H9 (cell line): ENCODE data around the gene GPHN. TPM values are rescaled to one million over a fixed set of nuclear protein-coding genes. Genes with fewer than 3 reads are reported as not detected.

Source experiments
- DNase-seq: peaks from one replicate; pipeline ENCODE4 v3.0.0-alpha.2; 2017
- H2AFZ ChIP-seq: one replicate; pipeline ENCODE4 v1.6.1; 2013; ENCODE audit warnings: mild to moderate bottlenecking, low read length, control low read depth, moderate library complexity
- H2AK5ac ChIP-seq: 2 replicates; pipeline ENCODE4 v1.6.1; 2013; ENCODE audit warnings: low read length, control low read depth, mixed read lengths; ENCODE audit not compliant: insufficient read length
- H2BK120ac ChIP-seq: one replicate; pipeline ENCODE4 v1.6.1; 2013; ENCODE audit warnings: low read depth, mild to moderate bottlenecking, low read length, control low read depth, inconsistent platforms; ENCODE audit not compliant: poor library complexity, severe bottlenecking
- H2BK12ac ChIP-seq: 2 replicates; pipeline ENCODE4 v1.6.1; 2013; ENCODE audit warnings: low read length, control low read depth, mixed read lengths, low read depth; ENCODE audit not compliant: insufficient read length
- H2BK15ac ChIP-seq: 2 replicates; pipeline ENCODE4 v1.6.1; 2013; ENCODE audit warnings: low read depth, low read length, control low read depth
- H2BK20ac ChIP-seq: one replicate; pipeline ENCODE4 v1.6.1; 2013; ENCODE audit warnings: low read depth, mild to moderate bottlenecking, low read length, control low read depth, inconsistent platforms; ENCODE audit not compliant: poor library complexity, severe bottlenecking
- H2BK5ac ChIP-seq: 2 replicates; pipeline ENCODE4 v1.6.1; 2013; ENCODE audit warnings: low read length, control low read depth, mixed read lengths; ENCODE audit not compliant: insufficient read length
- H3K14ac ChIP-seq: 2 replicates; pipeline ENCODE4 v1.6.1; 2013; ENCODE audit warnings: low read length, control low read depth; ENCODE audit not compliant: insufficient read depth
- H3K18ac ChIP-seq: 2 replicates; pipeline ENCODE4 v1.6.1; 2013; ENCODE audit warnings: low read depth, mild to moderate bottlenecking, mixed read lengths, low read length, control low read depth; ENCODE audit not compliant: insufficient read length
- H3K23ac ChIP-seq: 2 replicates; pipeline ENCODE4 v1.6.1; 2013; ENCODE audit warnings: low read length, control low read depth, mixed read lengths, low read depth; ENCODE audit not compliant: insufficient read length
- H3K23me2 ChIP-seq: 2 replicates; pipeline ENCODE4 v1.6.1; 2013; ENCODE audit warnings: low read depth, mild to moderate bottlenecking, mixed read lengths, low read length, control low read depth; ENCODE audit not compliant: insufficient read length, poor library complexity, severe bottlenecking
- H3K27ac ChIP-seq: 2 replicates; pipeline ENCODE4 v1.5.1; 2013; ENCODE audit warnings: low read length, control low read depth, mixed read lengths, low read depth; ENCODE audit not compliant: insufficient read length
- H3K27me3 ChIP-seq: 2 replicates; pipeline ENCODE4 v1.6.1; 2013; ENCODE audit warnings: low read length, control low read depth, inconsistent platforms; ENCODE audit not compliant: insufficient read depth
- H3K4ac ChIP-seq: 2 replicates; pipeline ENCODE4 v1.6.1; 2013; ENCODE audit warnings: low read depth, mild to moderate bottlenecking, control low read depth, inconsistent platforms, low read length, moderate library complexity
- H3K4me1 ChIP-seq: 2 replicates; pipeline ENCODE4 v1.6.1; 2013; ENCODE audit warnings: low read length, control low read depth, inconsistent platforms; ENCODE audit not compliant: insufficient read depth
- H3K4me2 ChIP-seq: 2 replicates; pipeline ENCODE4 v1.6.1; 2013; ENCODE audit warnings: low read length, control low read depth, mixed read lengths; ENCODE audit not compliant: insufficient read length, insufficient read depth
- H3K56ac ChIP-seq: 2 replicates; pipeline ENCODE4 v1.6.1; 2013; ENCODE audit warnings: low read depth, mild to moderate bottlenecking, mixed read lengths, low read length, control low read depth; ENCODE audit not compliant: insufficient read length
- H3K79me1 ChIP-seq: 2 replicates; pipeline ENCODE4 v1.6.1; 2013; ENCODE audit warnings: low read depth, mild to moderate bottlenecking, moderate library complexity, low read length, control low read depth, inconsistent platforms; ENCODE audit not compliant: insufficient read depth, poor library complexity, severe bottlenecking
- H3K79me2 ChIP-seq: 2 replicates; pipeline ENCODE4 v1.6.1; 2013; ENCODE audit warnings: low read length, control low read depth, inconsistent platforms; ENCODE audit not compliant: insufficient read depth
- H3K9ac ChIP-seq: 2 replicates; pipeline ENCODE4 v1.6.1; 2013; ENCODE audit warnings: low read length, control low read depth, mixed read lengths; ENCODE audit not compliant: insufficient read length; ENCODE audit errors: extremely low read depth
- H3K9me3 ChIP-seq: one replicate; pipeline ENCODE4 v1.6.1; 2013; ENCODE audit warnings: low read depth, low read length, inconsistent platforms; ENCODE audit not compliant: control insufficient read depth
- H3T11ph ChIP-seq: one replicate; pipeline ENCODE4 v1.6.1; 2013; ENCODE audit warnings: mild to moderate bottlenecking, low read length, control low read depth, inconsistent platforms
- H4K20me1 ChIP-seq: one replicate; pipeline ENCODE4 v1.6.1; 2013; ENCODE audit not compliant: control insufficient read depth, insufficient read length, insufficient read depth
- H4K5ac ChIP-seq: 2 replicates; pipeline ENCODE4 v1.6.1; 2013; ENCODE audit warnings: low read depth, mild to moderate bottlenecking, mixed read lengths, low read length, control low read depth; ENCODE audit not compliant: insufficient read length
- H4K8ac ChIP-seq: replicated peaks from 2 replicates; pipeline ENCODE4 v1.6.1; 2013; ENCODE audit warnings: low read length, control low read depth, mixed read lengths, low read depth; ENCODE audit not compliant: insufficient read length
- H4K91ac ChIP-seq: 2 replicates; pipeline ENCODE4 v1.6.1; 2013; ENCODE audit warnings: low read depth, mild to moderate bottlenecking, moderate library complexity, mixed read lengths, low read length, control low read depth; ENCODE audit not compliant: insufficient read length
- H3K27ac Mint-ChIP-seq, 3 experiments: 2 replicates in 2 of 3; 3 replicates in 1 of 3; pipeline ENCODE4 v1.8.0; 2020 to 2021; ENCODE audit warnings: mixed read lengths in 3 of 3, mild to moderate bottlenecking in 1 of 3, moderate library complexity in 1 of 3
- H3K27me3 Mint-ChIP-seq: 2 replicates; pipeline ENCODE4 v1.8.0; 2021; ENCODE audit warnings: low read depth, mild to moderate bottlenecking, moderate library complexity, mixed read lengths
- H3K36me3 Mint-ChIP-seq, 3 experiments: 2 replicates in 2 of 3; 3 replicates in 1 of 3; pipeline ENCODE4 v1.8.0; 2020 to 2021; ENCODE audit warnings: low read depth in 3 of 3, mixed read lengths in 3 of 3; ENCODE audit not compliant: insufficient read depth in 1 of 3
- H3K4me1 Mint-ChIP-seq, 2 experiments: 2 replicates each; pipeline ENCODE4 v1.8.0; 2020; ENCODE audit warnings: mixed read lengths in 2 of 2
- H3K4me3 Mint-ChIP-seq, 2 experiments: 2 replicates in 1 of 2; 3 replicates in 1 of 2; pipeline ENCODE4 v1.8.0; 2020 to 2021; ENCODE audit warnings: mild to moderate bottlenecking in 2 of 2, mixed read lengths in 2 of 2, moderate library complexity in 1 of 2
- H3K9me3 Mint-ChIP-seq, 2 experiments: 2 replicates in 1 of 2; 3 replicates in 1 of 2; pipeline ENCODE4 v1.8.0; 2020; ENCODE audit warnings: mild to moderate bottlenecking in 2 of 2, mixed read lengths in 2 of 2, moderate library complexity in 1 of 2
- WGBS: extraction: QIAGEN DNeasy Blood & Tissue Kit; methylation state at CpG from one replicate; pipeline ENCODE4 v1.1.7; 2013; ENCODE audit warnings: missing lambda C conversion rate, low lambda C conversion rate, mixed read lengths; ENCODE audit not compliant: insufficient read length; ENCODE audit errors: extremely low coverage; 5-methylcytosine and 5-hydroxymethylcytosine counted together
- total RNA-seq: library from RNA; stranded (reverse); gene quantifications from 2 replicates; pipeline ENCODE4 v1.2.1, GENCODE V29; 2021
- TF ChIP-seq, protein P1 (sequence below): fragments of 200-600 bp; sonication (generic); conservative IDR thresholded peaks from 3 replicates; pipeline ENCODE4 v1.8.0; 2021; ENCODE audit warnings: antibody characterized with exemption, mild to moderate bottlenecking

The GPHN gene
- total RNA-seq, 1 experiment from 2014 or later: 16.1 TPM

GRCh38 chr14:67019796-67020195 lies 511.8 kb downstream of the GPHN start:
- no peaks in the 10 kb centered on the region for H3K27me3 Mint-ChIP-seq
- Histone ChIP-seq H2BK15ac (no peak overlapping the region), H2BK20ac (no peak overlapping the region), H3K79me1 (no peaks in the 10 kb centered on the region), H3K4ac (no peak overlapping the region), H3K56ac (no peak overlapping the region), H4K5ac (no peak overlapping the region), H3K23ac (no peak overlapping the region), H4K8ac (no peak overlapping the region), H2AFZ (no peak overlapping the region), H2BK12ac (no peak overlapping the region), H3K9me3 (no peaks in the 10 kb centered on the region), H4K20me1 (no peaks in the 10 kb centered on the region), H2BK120ac (no peak overlapping the region), H3K23me2 (no peaks in the 10 kb centered on the region), H2AK5ac (no peak overlapping the region), H3T11ph (no peak overlapping the region), H3K4me2 (no peak overlapping the region), H3K79me2 (no peaks in the 10 kb centered on the region), H4K91ac (no peak overlapping the region), H3K18ac (no peak overlapping the region), H3K9ac (no peak overlapping the region), H3K27ac (no peak overlapping the region), H3K4me1 (no peaks in the 10 kb centered on the region), H3K27me3 (no peaks in the 10 kb centered on the region), H3K14ac (no peak overlapping the region), H2BK5ac (no peak overlapping the region)
- H3K4me3 Mint-ChIP-seq: no peak overlapping the region
- DNase-seq: no peak
- no CpG with 5 or more reads among the region's 3 CpGs for WGBS
- TF ChIP-seq, protein P1, sequence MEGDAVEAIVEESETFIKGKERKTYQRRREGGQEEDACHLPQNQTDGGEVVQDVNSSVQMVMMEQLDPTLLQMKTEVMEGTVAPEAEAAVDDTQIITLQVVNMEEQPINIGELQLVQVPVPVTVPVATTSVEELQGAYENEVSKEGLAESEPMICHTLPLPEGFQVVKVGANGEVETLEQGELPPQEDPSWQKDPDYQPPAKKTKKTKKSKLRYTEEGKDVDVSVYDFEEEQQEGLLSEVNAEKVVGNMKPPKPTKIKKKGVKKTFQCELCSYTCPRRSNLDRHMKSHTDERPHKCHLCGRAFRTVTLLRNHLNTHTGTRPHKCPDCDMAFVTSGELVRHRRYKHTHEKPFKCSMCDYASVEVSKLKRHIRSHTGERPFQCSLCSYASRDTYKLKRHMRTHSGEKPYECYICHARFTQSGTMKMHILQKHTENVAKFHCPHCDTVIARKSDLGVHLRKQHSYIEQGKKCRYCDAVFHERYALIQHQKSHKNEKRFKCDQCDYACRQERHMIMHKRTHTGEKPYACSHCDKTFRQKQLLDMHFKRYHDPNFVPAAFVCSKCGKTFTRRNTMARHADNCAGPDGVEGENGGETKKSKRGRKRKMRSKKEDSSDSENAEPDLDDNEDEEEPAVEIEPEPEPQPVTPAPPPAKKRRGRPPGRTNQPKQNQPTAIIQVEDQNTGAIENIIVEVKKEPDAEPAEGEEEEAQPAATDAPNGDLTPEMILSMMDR: no peak
- H3K9me3 Mint-ChIP-seq: peaks cover 5 to 6% of the 10 kb centered on the region in 2 experiments; a peak in 4 of 5 replicates
- H3K36me3 Mint-ChIP-seq: peaks cover 6 to 7% (median 6%) of the 10 kb centered on the region in 3 experiments
- H3K27ac Mint-ChIP-seq: no peak overlapping the region; a peak in 1 of 7 replicates
- H3K4me1 Mint-ChIP-seq: no peaks in the 10 kb centered on the region
